OCI-LY7 (cell line): ENCODE results near the gene PAK5. TPM values are rescaled to one million over a fixed set of nuclear protein-coding genes. Genes with fewer than 3 reads are reported as not detected.

Experiments used
- BruUV-seq: library from RNA; stranded (reverse); fragments of 400-500 nt; replicated peaks from 2 replicates; lab custom pipeline; 2021; lab: Mats Ljungman, UMichigan
- CTCF ChIA-PET: fragments of 300-600 bp; sonication (Branson Sonifier 250); formaldehyde crosslinking; loops from one replicate; lab custom pipeline; 2022; ENCODE audit warnings: antibody characterized with exemption; ENCODE audit not compliant: unreplicated experiment; lab: Charles Lee
- POLR2A ChIA-PET: fragments of 300-600 bp; sonication (Branson Sonifier 250); formaldehyde crosslinking; loops from one replicate; lab custom pipeline; 2022; ENCODE audit warnings: antibody characterized with exemption; lab: Charles Lee
- DNase-seq: peaks from one replicate; pipeline ENCODE4 v3.0.0-alpha.2; 2015; ENCODE audit warnings: low spot score
- H2AFZ ChIP-seq: fragments of 200-600 bp; sonication (generic), shearing (Covaris generic); 2 replicates; pipeline ENCODE4 v1.6.1; 2014; ENCODE audit warnings: mild to moderate bottlenecking, antibody characterized with exemption, low read length, moderate library complexity
- H3K27ac ChIP-seq: fragments of 200-600 bp; sonication (generic); 2 replicates; pipeline ENCODE4 v1.5.1; 2014; ENCODE audit warnings: mixed run types, low read depth, mild to moderate bottlenecking, moderate library complexity, low read length, inconsistent platforms; ENCODE audit not compliant: poor library complexity, severe bottlenecking
- H3K36me3 ChIP-seq: fragments of 200-600 bp; sonication (generic); 2 replicates; pipeline ENCODE4 v1.6.1; 2014; ENCODE audit warnings: mild to moderate bottlenecking, antibody characterized with exemption, low read length, moderate library complexity, mixed read lengths; ENCODE audit not compliant: insufficient read depth
- H3K4me1 ChIP-seq: fragments of 200-600 bp; sonication (generic); 2 replicates; pipeline ENCODE4 v1.5.1; 2014; ENCODE audit warnings: mild to moderate bottlenecking, low read length; ENCODE audit not compliant: insufficient read depth, poor library complexity, severe bottlenecking
- H3K4me2 ChIP-seq: fragments of 200-600 bp; sonication (generic); 2 replicates; pipeline ENCODE4 v1.6.1; 2014; ENCODE audit warnings: mild to moderate bottlenecking, low read length
- H3K4me3 ChIP-seq: fragments of 200-600 bp; sonication (generic); 2 replicates; pipeline ENCODE4 v1.5.1; 2014; ENCODE audit warnings: mild to moderate bottlenecking, low read depth, low read length; ENCODE audit not compliant: poor library complexity, severe bottlenecking
- H3K79me2 ChIP-seq: fragments of 200-600 bp; sonication (generic); 2 replicates; pipeline ENCODE4 v1.6.1; 2016; ENCODE audit warnings: low read depth, mild to moderate bottlenecking, low read length, moderate library complexity, mixed read lengths; ENCODE audit not compliant: insufficient read depth
- H3K9me2 ChIP-seq: fragments of 200-600 bp; sonication (generic); 2 replicates; pipeline ENCODE4 v1.6.1; 2016; ENCODE audit warnings: mild to moderate bottlenecking, low read length, mixed read lengths; ENCODE audit not compliant: insufficient read depth
- H3K9me3 ChIP-seq: fragments of 200-600 bp; sonication (generic); 2 replicates; pipeline ENCODE4 v1.6.1; 2014; ENCODE audit warnings: mild to moderate bottlenecking, mixed run types, low read length, mixed read lengths
- H4K20me1 ChIP-seq: fragments of 200-600 bp; sonication (generic); 2 replicates; pipeline ENCODE4 v1.6.1; 2014; ENCODE audit warnings: mild to moderate bottlenecking, antibody characterized with exemption, low read length, moderate library complexity, mixed read lengths; ENCODE audit not compliant: insufficient read depth
- CTCF ChIP-seq: fragments of 200-600 bp; sonication (generic); conservative IDR thresholded peaks from 2 replicates; pipeline ENCODE4 v1.5.1; 2014; ENCODE audit warnings: mild to moderate bottlenecking, antibody characterized with exemption, low read length, moderate library complexity, mixed read lengths
- EZH2phosphoT487 ChIP-seq: fragments of 200-600 bp; sonication (generic); IDR thresholded peaks from 2 replicates; pipeline ENCODE4 v1.6.1; 2018; ENCODE audit warnings: low read depth, borderline replicate concordance, mild to moderate bottlenecking, mixed run types, antibody characterized with exemption, low read length, moderate library complexity, mixed read lengths
- intact Hi-C: fragments of 100-400 bp; cut with micrococcal nuclease; formaldehyde crosslinking; loops from one replicate; pipeline ENCODE4 v1.10.0; 2022; ENCODE audit not compliant: unreplicated experiment
- total RNA-seq, 2 experiments: library from RNA; depleted of rRNA in 1 of 2; stranded (reverse); fragments of >200 nt in 1 of 2; shearing (Covaris generic) in 1 of 2; gene quantifications; 2 replicates each; pipeline ENCODE4 v1.2.3, GENCODE V29; 2014 to 2022

Gene PAK5
- total RNA-seq, 2 experiments from 2014 or later, result not detected

- Histone ChIP-seq H3K79me2 (no peaks in the 10 kb centered on the region), H3K27ac (no peak overlapping the region), H2AFZ (no peak overlapping the region), H3K36me3 (no peaks in the 10 kb centered on the region), H3K9me2 (no peaks in the 10 kb centered on the region), H3K4me1 (no peaks in the 10 kb centered on the region), H3K9me3 (no peaks in the 10 kb centered on the region), H3K4me2 (no peak overlapping the region), H4K20me1 (no peaks in the 10 kb centered on the region), H3K4me3 (no peak overlapping the region)
- ChIA-PET CTCF (no interaction called here), POLR2A (interaction anchor here (0.6 kb wide), 1 partner anchor 16 kb away, joined by 3 read pairs; no protein-coding TSS in a partner anchor)
- TF ChIP-seq EZH2phosphoT487 (no peak), CTCF (no peak)
- no TSS peak for BruUV-seq
- intact Hi-C loops, result no loop called here
- no peak for DNase-seq
These were observed 264.7 kb downstream of the PAK5 start for GRCh38 chr20:9574181-9574580.

GRCh38 chr20:9573335-9574151, 265.3 kb downstream of the PAK5 start:
- H2AFZ ChIP-seq, result no peak overlapping the region
- no TSS peak for BruUV-seq
- H3K9me3 ChIP-seq, result no peaks in the 10 kb centered on the region
- H3K4me3 ChIP-seq, result no peak overlapping the region
- H3K4me2 ChIP-seq, result no peak overlapping the region
- H4K20me1 ChIP-seq, result no peaks in the 10 kb centered on the region
- no peaks in the 10 kb centered on the region for H3K9me2 ChIP-seq
- H3K27ac ChIP-seq, result no peak overlapping the region
- intact Hi-C loops, result no loop called here
- no peaks in the 10 kb centered on the region for H3K79me2 ChIP-seq
- TF ChIP-seq CTCF (no peak), EZH2phosphoT487 (no peak)
- ChIA-PET CTCF (no interaction called here), POLR2A (interaction anchor here (1.2 kb wide), 1 partner anchor 9 kb away, joined by 4 read pairs; no protein-coding TSS in a partner anchor)
- no peak for DNase-seq
- no peaks in the 10 kb centered on the region for H3K4me1 ChIP-seq
- no peaks in the 10 kb centered on the region for H3K36me3 ChIP-seq

GRCh38 chr20:9572670-9573069, 266.2 kb downstream of the PAK5 start:
- no peaks in the 10 kb centered on the region for H3K9me3 ChIP-seq
- TF ChIP-seq EZH2phosphoT487 (no peak), CTCF (no peak)
- H3K4me1 ChIP-seq, result no peaks in the 10 kb centered on the region
- no peak overlapping the region for H3K27ac ChIP-seq
- no peaks in the 10 kb centered on the region for H3K36me3 ChIP-seq
- ChIA-PET POLR2A (interaction anchor here (1.2 kb wide), 1 partner anchor 10 kb away, joined by 4 read pairs; no protein-coding TSS in a partner anchor), CTCF (no interaction called here)
- no peak overlapping the region for H2AFZ ChIP-seq
- no peak overlapping the region for H3K4me2 ChIP-seq
- H3K79me2 ChIP-seq, result no peaks in the 10 kb centered on the region
- no TSS peak for BruUV-seq
- no peak for DNase-seq
- intact Hi-C loops, result no loop called here
- no peaks in the 10 kb centered on the region for H4K20me1 ChIP-seq
- no peaks in the 10 kb centered on the region for H3K9me2 ChIP-seq
- no peak overlapping the region for H3K4me3 ChIP-seq
